ENCODE results near the gene EDEM2. TPM values are rescaled to one million over a fixed set of nuclear protein-coding genes. Genes with fewer than 3 reads are reported as not detected.
"Not testable (repeated sequence)": the region's sequence is repeated elsewhere in the genome, so short reads cannot be mapped to it uniquely, and the experiment has no call there.

EDEM2 gene
- polyA plus RNA-seq, 1 donor (not counting 4 experiments of a cell fraction or from before 2014, with no cell fraction given) = 15.4 TPM

DNA sequence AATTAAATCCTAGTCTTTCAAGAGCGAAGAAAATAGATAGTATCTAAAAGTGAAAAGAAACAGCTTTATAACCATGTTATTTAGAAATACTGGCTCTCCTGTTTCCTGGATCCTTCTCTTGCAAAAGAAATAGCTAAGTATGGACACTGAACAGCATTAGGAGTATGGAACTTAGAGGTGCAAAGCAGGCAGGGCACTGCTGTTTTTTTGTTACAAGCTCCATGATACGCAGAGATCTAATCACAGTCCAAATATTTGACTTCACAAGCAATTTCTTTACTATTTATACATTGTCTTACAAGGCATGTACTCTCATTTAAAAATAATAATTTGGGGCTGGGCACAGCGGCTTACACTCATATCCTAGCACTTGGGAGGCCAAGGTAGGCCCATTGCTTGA, 62.1 kb downstream of the EDEM2 start:
- dilution Hi-C loops (cut with MboI; ENCODE audit: extremely low pct_ligation_motif_present, low sequenced_read_pairs) = no loop called here
- Histone ChIP-seq H3K27ac (ENCODE audit: control insufficient read depth, insufficient read depth, low read length) (no peak overlapping the region), H2AFZ (ENCODE audit: control insufficient read depth, low read length) (no peak overlapping the region), H4K20me1 (ENCODE audit: control insufficient read depth, extremely low read depth, insufficient read depth, low read length) (peaks cover 13% of the 10 kb centered on the region), H3K4me3 (ENCODE audit: control insufficient read depth in 2 of 3, extremely low read depth in 1 of 3, insufficient read depth in 2 of 3, low read depth in 1 of 3, low read length in 3 of 3) (no peak overlapping the region), H3K9me1 (ENCODE audit: control insufficient read depth, extremely low read depth, insufficient read depth, low read length) (no peaks in the 10 kb centered on the region), H3K79me2 (ENCODE audit: control insufficient read depth, insufficient read depth, low read length) (peaks cover 90% of the 10 kb centered on the region), H3K4me2 (ENCODE audit: control insufficient read depth, extremely low read depth, insufficient read depth, low read depth, low read length) (no peak overlapping the region), H3K36me3 (ENCODE audit: control insufficient read depth in 2 of 2, extremely low read depth in 1 of 2, insufficient read depth in 2 of 2, low read length in 2 of 2) (peaks cover 0 to 9% of the 10 kb centered on the region in 2 experiments), H3K27me3 (ENCODE audit: control insufficient read depth, extremely low read depth, insufficient read depth, low read length) (no peaks in the 10 kb centered on the region), H3K9me3 (ENCODE audit: control insufficient read depth, low read depth, low read length) (no peaks in the 10 kb centered on the region), H3K4me1 (ENCODE audit: control insufficient read depth, extremely low read depth, insufficient read depth, low read length) (no peaks in the 10 kb centered on the region), H3K9ac (ENCODE audit: control insufficient read depth, extremely low read depth, insufficient read depth, low read length) (no peak overlapping the region)
- FAIRE-seq = no peak
- DNase-seq (ENCODE audit: low read depth, low spot score) = no peak
- no peak for TF ChIP-seq EZH2 (IDR thresholded peaks at IDR 0.05; ENCODE audit: low read length)
- TF ChIP-seq, protein P1, sequence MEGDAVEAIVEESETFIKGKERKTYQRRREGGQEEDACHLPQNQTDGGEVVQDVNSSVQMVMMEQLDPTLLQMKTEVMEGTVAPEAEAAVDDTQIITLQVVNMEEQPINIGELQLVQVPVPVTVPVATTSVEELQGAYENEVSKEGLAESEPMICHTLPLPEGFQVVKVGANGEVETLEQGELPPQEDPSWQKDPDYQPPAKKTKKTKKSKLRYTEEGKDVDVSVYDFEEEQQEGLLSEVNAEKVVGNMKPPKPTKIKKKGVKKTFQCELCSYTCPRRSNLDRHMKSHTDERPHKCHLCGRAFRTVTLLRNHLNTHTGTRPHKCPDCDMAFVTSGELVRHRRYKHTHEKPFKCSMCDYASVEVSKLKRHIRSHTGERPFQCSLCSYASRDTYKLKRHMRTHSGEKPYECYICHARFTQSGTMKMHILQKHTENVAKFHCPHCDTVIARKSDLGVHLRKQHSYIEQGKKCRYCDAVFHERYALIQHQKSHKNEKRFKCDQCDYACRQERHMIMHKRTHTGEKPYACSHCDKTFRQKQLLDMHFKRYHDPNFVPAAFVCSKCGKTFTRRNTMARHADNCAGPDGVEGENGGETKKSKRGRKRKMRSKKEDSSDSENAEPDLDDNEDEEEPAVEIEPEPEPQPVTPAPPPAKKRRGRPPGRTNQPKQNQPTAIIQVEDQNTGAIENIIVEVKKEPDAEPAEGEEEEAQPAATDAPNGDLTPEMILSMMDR (optimal IDR thresholded peaks at IDR 0.05 in 1 of 3, IDR thresholded peaks at IDR 0.05 in 1 of 3, conservative IDR thresholded peaks at IDR 0.05 in 1 of 3; ENCODE audit: extremely low read depth in 1 of 3, insufficient read depth in 2 of 3, low read length in 3 of 3) = no peak

DNA sequence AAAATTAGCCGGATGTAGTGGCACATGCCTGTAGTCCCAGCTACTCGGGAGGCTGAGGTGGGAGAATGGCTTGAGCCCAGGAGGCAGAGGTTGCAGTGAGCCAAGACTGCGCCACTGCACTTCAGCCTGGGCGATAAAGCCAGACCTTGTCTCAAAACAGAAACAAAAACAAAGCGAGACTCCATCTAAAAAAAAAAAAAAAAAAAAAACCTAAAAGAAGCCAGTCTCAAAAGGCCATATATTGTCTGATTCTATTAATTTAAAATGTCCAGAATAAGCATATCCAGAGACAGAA, 66.8 kb downstream of the EDEM2 start:
- H2AFZ ChIP-seq (ENCODE audit: control insufficient read depth, low read length); H3K9me3 ChIP-seq (ENCODE audit: control insufficient read depth, low read depth, low read length); H3K9me1 ChIP-seq (ENCODE audit: control insufficient read depth, extremely low read depth, insufficient read depth, low read length); dilution Hi-C loops (cut with MboI; ENCODE audit: extremely low pct_ligation_motif_present, low sequenced_read_pairs); H3K4me3 ChIP-seq (ENCODE audit: control insufficient read depth in 2 of 3, extremely low read depth in 1 of 3, insufficient read depth in 2 of 3, low read depth in 1 of 3, low read length in 3 of 3); FAIRE-seq; H3K27me3 ChIP-seq (ENCODE audit: control insufficient read depth, extremely low read depth, insufficient read depth, low read length); H3K27ac ChIP-seq (ENCODE audit: control insufficient read depth, insufficient read depth, low read length); H3K4me2 ChIP-seq (ENCODE audit: control insufficient read depth, extremely low read depth, insufficient read depth, low read depth, low read length); H3K36me3 ChIP-seq (ENCODE audit: control insufficient read depth in 2 of 2, extremely low read depth in 1 of 2, insufficient read depth in 2 of 2, low read length in 2 of 2); H4K20me1 ChIP-seq (ENCODE audit: control insufficient read depth, extremely low read depth, insufficient read depth, low read length); DNase-seq (ENCODE audit: low read depth, low spot score); H3K9ac ChIP-seq (ENCODE audit: control insufficient read depth, extremely low read depth, insufficient read depth, low read length): not testable (repeated sequence)
- peaks cover 14% of the 10 kb centered on the region for H3K4me1 ChIP-seq (ENCODE audit: control insufficient read depth, extremely low read depth, insufficient read depth, low read length)
- H3K79me2 ChIP-seq (ENCODE audit: control insufficient read depth, insufficient read depth, low read length) = peaks cover 58% of the 10 kb centered on the region

Data from keratinocyte (primary cell).